Sigmoid colon (tissue), 4 donors: ENCODE measurements around the gene DENND1B.

ENCODE experiments used
- CTCF ChIP-seq, 4 experiments: fragments of 450-650 bp in 3 of 4; fragments of 200-600 bp in 1 of 4; IDR thresholded peaks; one replicate each; pipeline ENCODE4 v1.5.1; 2016 to 2019; ENCODE audit warnings: antibody characterized with exemption in 4 of 4, mild to moderate bottlenecking in 3 of 4, moderate library complexity in 2 of 4
- EP300 ChIP-seq, 4 donors: sonication (generic); formaldehyde crosslinking; IDR thresholded peaks; one replicate each; pipeline ENCODE4 v1.6.1; 2017; ENCODE audit warnings: antibody characterized with exemption in 4 of 4
- POLR2A ChIP-seq, 2 donors: fragments of 450-650 bp; IDR thresholded peaks; one replicate each; pipeline ENCODE4 v1.6.1; 2016; ENCODE audit warnings: antibody characterized with exemption in 2 of 2, mild to moderate bottlenecking in 2 of 2, moderate library complexity in 2 of 2
- POLR2AphosphoS5 ChIP-seq, 4 donors: sonication (generic); formaldehyde crosslinking; IDR thresholded peaks; one replicate each; pipeline ENCODE4 v1.6.1; 2017; ENCODE audit warnings: antibody characterized with exemption in 4 of 4

GRCh38 chr1:197621761-197622160 lies 153.5 kb downstream of the DENND1B start:
- TF ChIP-seq CTCF (IDR thresholded peaks at IDR 0.05): no peak
- no peak for TF ChIP-seq EP300 (IDR thresholded peaks at IDR 0.05)
- no peak for TF ChIP-seq POLR2A (IDR thresholded peaks at IDR 0.05)
- TF ChIP-seq POLR2AphosphoS5 (IDR thresholded peaks at IDR 0.05): no peak
